MCF 10A (cell line): Measurements from ENCODE around the gene DCAF7. TPM values are rescaled to one million over a fixed set of nuclear protein-coding genes. Genes with fewer than 3 reads are reported as not detected.

Source experiments
- BruUV-seq: library from RNA; stranded (reverse); fragments of 400-500 nt; replicated peaks from 2 replicates; lab custom pipeline; 2021; lab: Mats Ljungman, UMichigan
- CTCF ChIA-PET: fragments of 300-600 bp; sonication (Branson Sonifier 250); formaldehyde crosslinking; extraction: SDS; loops from one replicate; lab custom pipeline; 2021; ENCODE audit warnings: antibody characterized with exemption, inconsistent platforms; lab: Yijun Ruan, JAX
- POLR2A ChIA-PET: fragments of 300-600, 350-650 bp; sonication (Branson Sonifier 250); formaldehyde crosslinking; extraction: SDS; loops from one replicate; lab custom pipeline; 2020; ENCODE audit warnings: antibody characterized with exemption, inconsistent platforms; lab: Yijun Ruan, JAX
- DNase-seq: peaks from one replicate; pipeline ENCODE4 v3.0.0-alpha.2; 2018; ENCODE audit not compliant: unreplicated experiment
- H3K27ac Mint-ChIP-seq: one replicate; pipeline ENCODE4 v1.8.0; 2022; ENCODE audit warnings: mild to moderate bottlenecking, low read depth, mixed read lengths; ENCODE audit not compliant: unreplicated experiment
- H3K27me3 Mint-ChIP-seq: one replicate; pipeline ENCODE4 v1.8.0; 2022; ENCODE audit warnings: mixed read lengths; ENCODE audit not compliant: insufficient read depth, unreplicated experiment
- H3K36me3 Mint-ChIP-seq: one replicate; pipeline ENCODE4 v1.8.0; 2022; ENCODE audit warnings: mild to moderate bottlenecking, moderate library complexity, mixed read lengths; ENCODE audit not compliant: insufficient read depth, unreplicated experiment
- H3K4me1 Mint-ChIP-seq: one replicate; pipeline ENCODE4 v1.8.0; 2022; ENCODE audit warnings: mixed read lengths; ENCODE audit not compliant: insufficient read depth, unreplicated experiment
- H3K4me3 Mint-ChIP-seq: one replicate; pipeline ENCODE4 v1.8.0; 2022; ENCODE audit warnings: mild to moderate bottlenecking, moderate library complexity, mixed read lengths; ENCODE audit not compliant: unreplicated experiment
- H3K9me3 Mint-ChIP-seq: one replicate; pipeline ENCODE4 v1.8.0; 2022; ENCODE audit warnings: mixed read lengths; ENCODE audit not compliant: unreplicated experiment
- intact Hi-C: fragments of 100-400 bp; cut with micrococcal nuclease; formaldehyde crosslinking; loops from 2 replicates; pipeline ENCODE4 v1.14.1; 2022
- total RNA-seq: library from RNA; stranded (reverse); gene quantifications from 2 replicates; pipeline ENCODE4 v1.2.3, GENCODE V29; 2022
- TF ChIP-seq, protein P1 (sequence below): fragments of 200-600 bp; IDR thresholded peaks from one replicate; pipeline ENCODE4 v1.8.0; 2022; ENCODE audit warnings: antibody characterized with exemption, mild to moderate bottlenecking; ENCODE audit not compliant: unreplicated experiment

The DCAF7 gene
- total RNA-seq, 1 experiment from 2014 or later: 81.6 TPM

GRCh38 chr17:63635290-63635689, 85.0 kb downstream of the DCAF7 start:
- peaks cover 41% of the 10 kb centered on the region for H3K36me3 Mint-ChIP-seq
- H3K27me3 Mint-ChIP-seq: no peaks in the 10 kb centered on the region
- no peaks in the 10 kb centered on the region for H3K9me3 Mint-ChIP-seq
- TF ChIP-seq, protein P1, sequence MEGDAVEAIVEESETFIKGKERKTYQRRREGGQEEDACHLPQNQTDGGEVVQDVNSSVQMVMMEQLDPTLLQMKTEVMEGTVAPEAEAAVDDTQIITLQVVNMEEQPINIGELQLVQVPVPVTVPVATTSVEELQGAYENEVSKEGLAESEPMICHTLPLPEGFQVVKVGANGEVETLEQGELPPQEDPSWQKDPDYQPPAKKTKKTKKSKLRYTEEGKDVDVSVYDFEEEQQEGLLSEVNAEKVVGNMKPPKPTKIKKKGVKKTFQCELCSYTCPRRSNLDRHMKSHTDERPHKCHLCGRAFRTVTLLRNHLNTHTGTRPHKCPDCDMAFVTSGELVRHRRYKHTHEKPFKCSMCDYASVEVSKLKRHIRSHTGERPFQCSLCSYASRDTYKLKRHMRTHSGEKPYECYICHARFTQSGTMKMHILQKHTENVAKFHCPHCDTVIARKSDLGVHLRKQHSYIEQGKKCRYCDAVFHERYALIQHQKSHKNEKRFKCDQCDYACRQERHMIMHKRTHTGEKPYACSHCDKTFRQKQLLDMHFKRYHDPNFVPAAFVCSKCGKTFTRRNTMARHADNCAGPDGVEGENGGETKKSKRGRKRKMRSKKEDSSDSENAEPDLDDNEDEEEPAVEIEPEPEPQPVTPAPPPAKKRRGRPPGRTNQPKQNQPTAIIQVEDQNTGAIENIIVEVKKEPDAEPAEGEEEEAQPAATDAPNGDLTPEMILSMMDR: no peak
- intact Hi-C loops: no loop called here
- CTCF ChIA-PET: interaction anchor here (0.6 kb wide), 1 partner anchor 23 kb away, joined by 3 read pairs; no protein-coding TSS in a partner anchor
- POLR2A ChIA-PET: interaction anchor here (1.1 to 2.3 kb wide), 2 partner anchors 12 kb away, joined by 3 to 8 read pairs; no protein-coding TSS in a partner anchor
- H3K4me1 Mint-ChIP-seq: no peaks in the 10 kb centered on the region
- BruUV-seq: no TSS peak
- H3K27ac Mint-ChIP-seq: no peak overlapping the region
- no peak for DNase-seq
- no peak overlapping the region for H3K4me3 Mint-ChIP-seq

DNA sequence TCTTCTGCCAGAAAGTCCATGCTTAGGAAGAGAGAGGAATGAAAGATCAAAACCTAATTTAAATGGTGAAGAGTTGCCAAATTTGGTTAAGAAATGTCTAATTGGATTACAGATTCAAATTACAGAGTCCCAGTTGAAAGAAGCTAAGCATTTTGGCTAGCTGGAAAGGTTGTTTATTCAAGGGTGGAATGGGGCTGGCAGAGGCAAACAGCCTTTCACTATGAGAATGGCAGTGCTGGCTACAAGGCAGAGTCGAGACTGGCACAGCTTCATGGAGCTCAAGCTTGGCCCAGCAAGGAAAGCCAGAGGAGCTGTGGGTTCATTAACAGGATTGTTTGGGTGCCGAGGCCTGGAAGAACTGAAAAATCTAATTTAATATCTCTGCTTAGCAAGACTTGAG, 85.5 kb downstream of the DCAF7 start:
- DNase-seq: no peak
- H3K27ac Mint-ChIP-seq: no peak overlapping the region
- H3K4me3 Mint-ChIP-seq: no peak overlapping the region
- no peaks in the 10 kb centered on the region for H3K4me1 Mint-ChIP-seq
- intact Hi-C loops: no loop called here
- BruUV-seq: no TSS peak
- no peaks in the 10 kb centered on the region for H3K9me3 Mint-ChIP-seq
- no peaks in the 10 kb centered on the region for H3K27me3 Mint-ChIP-seq
- peaks cover 41% of the 10 kb centered on the region for H3K36me3 Mint-ChIP-seq
- POLR2A ChIA-PET: interaction anchor here (1.1 to 2.3 kb wide), 3 partner anchors 8 to 13 kb away, joined by 3 to 8 read pairs (median 4); no protein-coding TSS in a partner anchor
- CTCF ChIA-PET: interaction anchor here (0.6 kb wide), 1 partner anchor 506 kb away, joined by 3 read pairs; no protein-coding TSS in a partner anchor
- TF ChIP-seq, protein P1: no peak

DNA sequence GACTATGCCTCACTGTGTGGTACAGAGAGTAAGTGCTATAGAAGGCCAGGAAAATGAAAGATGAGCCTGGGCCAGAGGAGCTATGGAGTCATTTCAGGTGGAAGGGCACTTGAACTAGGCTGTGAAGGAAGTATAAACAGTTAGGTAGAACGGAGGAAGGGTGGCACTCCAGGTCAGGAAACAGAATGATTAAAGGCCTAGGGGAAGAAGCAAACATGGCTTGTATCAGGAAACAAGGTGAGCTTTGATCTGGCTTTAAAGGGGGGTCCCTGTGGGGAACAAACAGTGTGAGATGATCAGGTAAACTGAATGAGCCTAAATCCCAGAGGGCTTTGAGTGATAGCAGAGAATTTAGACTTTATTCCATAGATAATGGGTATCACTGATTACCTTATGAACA, 88.8 kb downstream of the DCAF7 start:
- Mint-ChIP-seq H3K36me3 (peaks cover 32% of the 10 kb centered on the region), H3K4me3 (no peak overlapping the region), H3K4me1 (no peaks in the 10 kb centered on the region), H3K9me3 (no peaks in the 10 kb centered on the region), H3K27ac (no peak overlapping the region), H3K27me3 (no peaks in the 10 kb centered on the region)
- TF ChIP-seq, protein P1: no peak
- ChIA-PET CTCF (interaction anchor here (0.6 to 1.0 kb wide), 2 partner anchors 63 to 213 kb away, joined by 3 read pairs; no protein-coding TSS in a partner anchor), POLR2A (interaction anchor here (1.1 to 1.3 kb wide), 3 partner anchors 15 to 37 kb away, joined by 5 to 6 read pairs (median 5); partner anchors contain the start of gene MAP3K3)
- no TSS peak for BruUV-seq
- intact Hi-C loops: no loop called here
- DNase-seq: no peak

DNA sequence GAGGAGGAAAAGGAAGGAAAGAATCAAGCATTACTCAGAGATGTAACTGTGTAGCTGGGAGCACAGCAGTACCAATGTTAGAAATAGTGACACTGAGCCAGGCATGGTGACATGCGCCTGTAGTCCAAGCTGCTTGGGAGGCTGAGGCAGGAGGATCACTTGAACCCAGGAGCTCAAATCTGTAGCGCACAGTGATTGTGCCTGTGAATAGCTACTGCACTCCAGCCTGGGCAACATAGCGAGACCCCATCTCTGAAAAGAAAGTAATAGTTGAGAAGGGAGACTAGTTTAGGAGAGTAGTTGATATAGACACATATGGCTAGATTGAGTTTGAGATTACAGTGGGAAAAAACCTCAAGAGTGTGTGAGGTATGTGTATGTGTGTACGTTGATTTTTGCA, 89.8 kb downstream of the DCAF7 start:
- ChIA-PET CTCF (interaction anchor here (0.5 kb wide), 1 partner anchor 21 kb away, joined by 3 read pairs; no protein-coding TSS in a partner anchor), POLR2A (interaction anchor here (0.7 to 1.3 kb wide), 3 partner anchors 17 to 180 kb away, joined by 3 to 5 read pairs (median 3); partner anchors contain the start of gene MAP3K3)
- peaks cover 24% of the 10 kb centered on the region for H3K36me3 Mint-ChIP-seq
- intact Hi-C loops: no loop called here
- TF ChIP-seq, protein P1: no peak
- DNase-seq: no peak
- no TSS peak for BruUV-seq
- no peak overlapping the region for H3K4me3 Mint-ChIP-seq
- no peaks in the 10 kb centered on the region for H3K27me3 Mint-ChIP-seq
- no peaks in the 10 kb centered on the region for H3K9me3 Mint-ChIP-seq
- H3K4me1 Mint-ChIP-seq: no peaks in the 10 kb centered on the region
- no peak overlapping the region for H3K27ac Mint-ChIP-seq
